H54 (cell line): Measurements from ENCODE around the gene SORCS2.
A peak's percentile ranks its signal among the peaks of the same experiment; 100 is the strongest.

Experiments used
- DNase-seq: peaks from one replicate; pipeline ENCODE4 v3.0.0; 2011; ENCODE audit warnings: low spot score, mixed read lengths; ENCODE audit not compliant: insufficient read length
- FAIRE-seq: peaks from 3 replicates; lab custom pipeline; 2011; peaks lifted over from hg19 to GRCh38; lab: Jason Lieb, UNC
- POLR2A ChIP-seq: IDR thresholded peaks from 2 replicates; pipeline ENCODE4 v1.6.1; 2011; ENCODE audit warnings: low read depth, mild to moderate bottlenecking, low read length

The SORCS2 gene

DNA sequence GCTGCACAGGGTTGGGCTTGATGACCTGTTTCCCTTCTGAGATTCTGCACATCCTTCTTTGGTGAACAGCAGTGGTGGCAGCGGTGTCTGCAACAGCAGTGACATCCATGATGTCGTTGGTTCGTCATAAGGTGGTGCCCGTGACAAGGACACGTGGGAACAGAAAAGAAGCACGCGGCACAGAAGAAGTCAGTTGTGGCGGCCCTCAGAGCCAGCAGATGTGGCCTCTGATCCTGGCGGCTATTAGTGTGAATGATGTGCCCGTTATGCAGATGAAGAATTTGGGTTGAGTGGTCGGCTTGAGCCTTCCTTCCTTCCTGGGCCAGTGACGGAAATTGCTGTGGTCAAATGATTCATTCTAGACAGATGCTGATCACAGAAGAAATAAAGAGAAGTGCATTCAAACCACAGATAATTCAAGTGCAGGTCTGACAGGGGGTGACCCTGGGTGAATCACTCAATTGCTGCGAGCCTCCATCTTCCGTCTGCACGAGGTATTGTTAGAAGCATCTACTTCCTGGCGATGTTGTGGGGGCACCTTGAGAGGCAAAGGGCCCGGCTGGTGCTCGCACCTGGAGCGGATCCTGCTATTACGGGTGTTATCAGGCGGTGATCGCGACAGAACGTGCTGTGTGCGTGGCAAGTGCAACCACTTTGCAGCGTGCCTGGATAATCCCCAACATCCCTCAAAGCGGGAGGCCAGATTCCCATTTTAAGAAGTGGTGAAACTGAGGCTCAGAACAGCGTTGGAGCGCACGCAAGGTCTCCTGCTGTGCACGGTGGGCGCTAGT lies 457.6 kb downstream of the SORCS2 start:
- no peak for TF ChIP-seq POLR2A
- FAIRE-seq (peak; percentile 36), DNase-seq (peak; percentile 80)

DNA sequence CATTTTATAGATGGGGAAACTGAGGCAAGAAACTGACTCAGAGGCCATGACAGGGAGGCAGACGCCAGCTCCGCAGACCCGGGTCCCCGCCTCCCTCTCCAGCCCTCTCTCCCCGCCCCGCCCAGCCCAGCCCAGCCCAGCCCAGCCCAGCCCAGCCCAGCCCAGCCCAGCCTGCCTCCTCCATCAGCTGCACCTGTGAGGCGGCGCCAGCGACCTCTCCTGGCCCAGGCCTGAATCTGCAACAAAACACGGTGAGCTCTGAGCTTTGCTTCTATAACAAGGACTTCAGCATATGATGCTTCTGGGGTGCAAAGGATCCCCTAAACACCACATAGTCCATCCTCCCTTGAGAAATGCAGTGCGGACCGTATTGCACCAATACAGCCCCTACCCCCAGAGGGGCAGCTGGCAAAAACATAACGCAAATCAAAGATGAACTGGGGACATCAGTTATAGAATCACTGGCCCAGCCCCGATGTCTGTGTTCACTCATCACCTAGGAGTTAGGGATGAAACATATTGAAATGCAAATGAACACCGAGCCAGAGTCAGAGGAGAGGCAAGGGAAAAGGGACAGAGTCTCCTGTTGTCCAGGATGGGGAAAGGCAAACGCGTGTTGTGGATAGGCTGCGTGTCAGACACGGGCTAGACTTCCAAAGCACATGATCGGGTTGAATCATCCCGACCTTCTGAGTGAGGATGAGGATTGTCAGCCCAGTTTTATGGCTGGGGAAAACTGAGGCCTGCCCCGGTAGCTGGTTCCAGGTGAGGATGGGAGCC lies 458.5 kb downstream of the SORCS2 start:
- DNase-seq = peak; percentile 47
- no peak for FAIRE-seq
- TF ChIP-seq POLR2A = no peak

DNA sequence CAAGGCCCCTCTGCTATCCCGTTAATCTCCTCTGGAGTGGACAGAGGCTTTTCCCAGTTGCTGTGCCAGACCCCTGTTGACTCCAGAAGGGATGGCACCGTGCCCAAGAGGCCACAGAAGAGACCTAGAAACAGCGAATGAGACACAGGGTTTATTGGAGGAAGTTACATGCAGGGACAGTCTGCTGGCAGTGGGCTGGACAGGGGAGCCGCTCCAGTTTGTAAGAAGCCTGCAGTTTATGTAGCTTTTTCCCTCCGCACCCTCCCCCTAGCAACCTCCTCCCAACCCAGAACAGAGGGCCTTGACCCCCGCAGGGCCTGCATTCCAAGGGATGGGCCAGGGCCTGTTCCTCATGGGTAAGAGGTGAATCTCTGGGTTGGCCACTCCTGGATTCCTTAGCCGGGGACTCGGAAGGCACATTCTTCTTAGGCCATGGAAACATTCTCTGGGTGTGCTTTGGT lies 459.2 kb downstream of the SORCS2 start:
- DNase-seq = no peak
- no peak for TF ChIP-seq POLR2A
- no peak for FAIRE-seq

DNA sequence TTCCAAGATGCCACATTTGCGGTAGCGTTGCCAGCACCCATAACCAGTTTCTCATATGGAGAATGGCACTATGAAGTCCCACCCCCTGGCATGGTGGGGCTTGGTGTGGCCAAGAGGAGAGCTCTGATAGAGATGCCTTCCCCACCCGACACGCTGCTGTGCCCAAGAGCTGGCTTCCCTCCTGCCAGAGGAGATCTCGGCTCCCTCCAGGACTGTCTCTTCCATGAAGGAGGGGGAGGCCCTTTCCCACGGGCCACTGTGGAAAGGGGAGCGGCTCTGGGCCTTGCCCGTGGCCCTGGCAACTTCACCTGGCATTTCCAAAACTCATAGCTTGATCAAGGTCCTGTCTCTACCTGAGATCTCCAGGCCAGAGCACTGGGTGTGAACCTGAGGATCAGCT lies 459.7 kb downstream of the SORCS2 start:
- no peak for FAIRE-seq
- TF ChIP-seq POLR2A = no peak
- no peak for DNase-seq

DNA sequence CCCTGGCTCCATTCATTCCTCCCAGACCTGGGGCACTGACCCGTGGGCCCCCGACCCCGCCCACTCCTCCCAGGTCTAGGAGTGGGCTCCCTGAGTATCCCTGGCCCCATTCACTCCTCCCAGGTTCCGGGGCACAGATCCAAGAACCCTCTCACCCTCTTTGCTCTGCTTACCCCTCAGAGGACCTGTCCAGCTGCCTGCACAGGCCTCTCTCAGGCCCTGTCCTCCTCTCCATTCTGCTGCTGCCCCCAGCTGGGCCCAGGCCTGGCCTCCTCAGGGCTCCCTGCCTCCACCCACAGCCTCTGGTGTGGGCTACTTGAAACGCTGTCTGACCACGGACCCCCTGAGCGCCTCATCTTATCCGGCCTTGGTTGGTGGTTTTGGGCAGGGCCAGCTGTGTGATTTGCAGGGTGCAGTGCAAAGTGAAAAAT lies 460.1 kb downstream of the SORCS2 start:
- TF ChIP-seq POLR2A = no peak
- FAIRE-seq (no peak), DNase-seq (no peak)

DNA sequence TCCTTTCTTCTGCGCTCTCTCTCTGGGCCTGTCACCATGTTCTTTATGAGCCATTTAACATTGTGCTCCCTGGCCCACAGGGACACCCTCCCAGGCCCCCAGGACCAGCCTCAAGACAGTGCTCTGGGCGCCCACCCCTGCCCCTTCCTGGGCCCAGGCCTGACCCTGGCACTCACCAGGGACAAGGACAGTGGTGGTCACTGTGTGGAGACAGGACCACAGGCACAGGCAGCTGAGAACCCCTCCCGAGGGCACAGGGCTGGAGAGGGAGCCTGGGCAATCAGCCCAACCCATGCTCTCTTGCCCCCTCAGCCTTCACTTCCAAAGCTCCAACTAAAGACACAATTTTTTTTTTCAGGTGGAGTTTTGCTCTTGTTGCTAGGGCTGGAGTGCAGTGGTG lies 460.6 kb downstream of the SORCS2 start:
- DNase-seq (no peak), FAIRE-seq (no peak)
- TF ChIP-seq POLR2A = no peak

DNA sequence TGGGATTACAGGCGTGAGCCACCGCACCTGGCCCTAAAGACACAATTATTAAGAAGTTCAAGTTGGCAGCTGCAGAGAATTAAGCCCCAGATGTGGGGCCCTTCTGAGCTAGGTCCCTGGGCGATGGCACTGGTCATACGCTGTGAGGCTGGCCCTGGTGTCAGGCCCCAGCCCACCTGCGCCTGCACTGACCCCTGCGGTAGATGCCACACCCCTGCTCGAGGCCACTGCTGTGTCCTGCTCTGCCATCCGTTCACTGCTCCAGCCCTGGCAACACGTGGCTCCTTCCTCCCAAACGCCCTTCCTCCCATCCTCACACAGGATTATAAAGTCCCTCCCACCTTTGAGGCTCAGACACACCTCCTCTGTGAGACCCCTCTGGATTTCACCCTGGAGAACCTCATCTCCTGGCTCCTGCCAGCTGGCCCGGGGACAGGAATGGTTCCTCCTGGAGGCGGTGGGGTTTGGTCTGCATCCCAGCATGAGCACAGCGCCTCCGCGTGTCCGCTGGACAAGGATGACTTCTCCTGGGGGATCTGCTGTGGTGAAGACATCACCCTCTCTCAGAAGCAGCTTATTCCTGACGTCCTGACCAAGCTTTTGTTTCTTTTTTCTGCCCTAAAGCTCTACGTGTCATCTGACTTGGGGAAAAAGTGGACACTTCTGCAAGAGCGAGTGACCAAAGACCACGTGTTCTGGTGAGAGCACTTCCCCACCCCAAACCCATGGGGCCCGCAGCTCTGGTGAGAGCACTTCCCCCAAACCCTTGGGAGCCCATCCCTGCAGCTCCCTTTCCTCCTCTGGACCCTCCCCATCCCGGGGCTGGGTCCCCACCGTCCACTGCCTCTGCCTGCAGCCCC lies 461.4 kb downstream of the SORCS2 start:
- FAIRE-seq (no peak), DNase-seq (no peak)
- TF ChIP-seq POLR2A = no peak

DNA sequence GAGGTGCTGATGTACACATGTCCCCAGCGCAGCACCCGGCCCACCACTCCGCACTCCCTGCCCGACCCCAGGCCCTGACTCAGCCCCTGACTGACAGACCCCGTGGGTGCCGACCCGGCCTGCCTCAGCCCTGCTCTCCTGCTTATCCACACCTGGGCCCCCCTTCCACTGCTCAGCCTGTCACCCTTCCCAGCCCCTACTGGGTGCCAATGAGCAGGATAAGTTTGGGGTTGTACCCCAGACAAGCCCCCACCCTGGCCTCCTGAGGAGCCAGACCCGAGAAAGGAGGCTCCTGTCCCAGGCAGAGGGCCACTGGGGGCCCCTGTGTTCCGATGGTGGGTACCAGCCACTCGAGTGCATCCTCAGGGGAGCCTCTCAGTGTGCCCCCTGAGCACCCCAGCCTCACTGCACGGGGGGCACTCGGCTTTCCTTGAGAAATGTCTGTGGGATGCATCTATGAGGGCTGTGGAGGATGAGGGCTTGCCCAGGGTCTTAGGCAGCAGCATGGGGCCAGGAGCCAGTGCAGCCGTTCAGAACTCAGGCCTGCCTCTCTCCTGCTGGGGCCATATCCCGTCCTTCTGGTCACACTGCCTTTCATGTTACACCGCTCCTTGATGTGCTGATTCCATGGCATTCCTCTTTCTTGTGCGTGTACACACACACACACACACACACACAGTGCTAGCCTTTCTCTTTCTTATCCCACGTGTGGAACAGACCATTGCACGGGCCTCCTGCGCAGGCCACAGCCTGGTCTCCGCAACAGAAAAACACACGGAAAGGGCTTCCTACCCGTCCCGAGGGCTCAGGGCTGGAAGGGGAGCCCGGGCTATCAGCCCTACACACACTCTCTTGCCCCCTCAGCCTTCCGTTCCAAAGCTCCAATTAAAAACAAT lies 462.5 kb downstream of the SORCS2 start:
- FAIRE-seq (no peak), DNase-seq (no peak)
- no peak for TF ChIP-seq POLR2A

DNA sequence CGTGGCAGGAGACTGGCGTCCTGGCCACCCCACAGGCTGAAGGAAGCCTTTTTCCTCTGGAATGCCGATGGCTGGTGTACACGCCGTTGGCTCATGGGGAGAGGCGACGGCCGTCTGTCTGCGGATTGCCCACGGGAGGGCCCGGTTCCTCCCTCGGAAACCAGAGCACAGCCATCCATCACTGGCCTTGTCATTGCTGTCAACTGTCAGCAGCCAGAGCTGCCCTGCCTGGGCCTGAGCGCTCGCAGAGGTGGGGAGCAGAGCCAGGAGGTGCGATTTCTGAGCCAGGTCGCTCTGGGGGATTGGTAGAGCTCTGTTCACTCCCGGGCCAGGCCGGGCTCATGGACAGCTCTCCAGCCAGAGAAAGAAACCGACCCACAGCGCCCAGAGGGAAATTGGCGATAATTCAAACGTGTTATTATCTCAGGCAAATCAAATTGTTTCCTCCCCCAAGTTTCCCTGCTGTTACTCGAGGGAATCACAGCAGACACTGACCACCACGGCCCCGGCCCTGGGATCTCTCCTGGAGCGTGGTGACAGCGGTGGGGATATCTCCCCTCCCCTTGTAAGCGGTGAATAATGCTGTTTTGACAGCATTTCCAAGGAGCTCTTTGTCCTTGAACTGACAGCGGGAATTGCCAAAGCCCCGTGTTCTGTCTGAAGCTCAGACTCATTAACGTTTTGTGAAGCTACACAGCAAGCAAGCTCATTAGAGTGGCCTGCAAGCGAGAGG lies 463.3 kb downstream of the SORCS2 start:
- no peak for TF ChIP-seq POLR2A
- FAIRE-seq (no peak), DNase-seq (no peak)

DNA sequence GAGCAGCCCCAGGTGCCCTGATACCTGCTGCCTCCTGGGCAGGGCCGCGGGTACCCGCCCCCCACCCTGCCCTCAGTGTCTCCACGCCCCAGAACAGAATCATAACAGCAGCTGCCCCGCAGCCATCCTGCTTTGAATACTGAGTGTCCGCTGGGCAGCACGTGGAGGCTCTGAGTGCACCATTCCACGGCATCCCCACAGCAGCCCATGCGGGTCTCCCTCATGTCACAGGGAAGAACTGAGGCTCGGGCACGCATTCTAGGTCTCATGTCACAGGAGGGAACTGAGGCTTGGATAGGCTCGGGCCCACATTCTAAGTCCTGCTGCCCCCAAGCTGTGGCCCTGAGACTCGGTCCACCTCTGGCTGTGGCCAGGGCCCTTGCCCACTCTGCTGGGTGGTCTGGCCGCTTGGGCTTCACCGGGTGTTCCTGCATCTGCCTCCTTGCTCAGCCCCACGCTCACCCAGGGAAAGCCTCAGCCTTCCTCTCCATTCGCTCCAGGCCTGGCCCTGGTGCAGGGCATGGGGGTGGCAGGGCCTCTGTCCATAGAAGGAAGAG lies 464.0 kb downstream of the SORCS2 start:
- no peak for TF ChIP-seq POLR2A
- no peak for DNase-seq

DNA sequence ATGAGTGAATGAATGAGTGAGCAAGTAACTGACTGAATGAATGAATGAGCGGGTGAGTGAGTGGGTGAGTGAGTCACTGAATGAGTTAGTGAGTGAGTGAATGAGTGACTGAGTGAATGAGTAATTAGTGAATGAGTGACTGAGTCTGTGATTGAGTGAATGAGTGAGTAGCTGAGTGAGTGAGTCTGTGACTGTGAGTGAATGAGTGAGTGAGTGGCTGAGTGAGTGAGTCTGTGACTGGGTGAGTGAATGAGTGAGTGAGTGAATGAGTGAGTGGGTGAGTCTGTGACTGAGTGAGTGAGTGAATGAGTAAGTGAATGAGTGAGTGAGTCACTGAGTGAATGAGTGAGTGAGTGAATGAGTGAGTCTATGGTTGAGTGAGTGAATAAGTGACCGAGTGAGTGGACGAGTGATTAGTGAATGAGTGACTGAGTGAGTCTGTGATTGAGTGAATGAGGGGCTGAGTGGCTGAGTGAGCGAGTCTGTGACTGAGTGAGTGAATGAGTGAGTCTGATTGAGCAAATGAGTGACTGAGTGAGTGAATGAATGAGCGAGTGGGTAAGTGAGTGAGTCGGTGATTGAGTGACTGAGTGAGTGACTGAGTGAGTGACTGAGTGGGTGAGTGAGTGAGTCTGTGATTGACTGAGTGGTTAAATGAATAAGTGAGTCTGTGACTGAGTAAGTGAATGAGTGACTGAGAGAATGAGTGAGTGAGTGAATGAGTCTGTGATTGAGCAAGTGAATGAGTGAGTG lies 465.4 kb downstream of the SORCS2 start:
- no peak for FAIRE-seq
- DNase-seq = no peak
- TF ChIP-seq POLR2A = no peak

More for the DNA sequence above, 464.0 kb downstream of the SORCS2 start:
- FAIRE-seq = no peak
